ENCODE data around the gene CACNA1C.

Gene CACNA1C

GRCh38 chr12:2136901-2137300 is 84.1 kb downstream of the CACNA1C start:
- H3K27ac ChIP-seq: no peak overlapping the region
- TF ChIP-seq CTCF (conservative IDR thresholded peaks at IDR 0.05) (no peak), ZFX (IDR thresholded peaks at IDR 0.05) (0 out of 2 replicates have a peak, but pooled peaks have one; percentile 7)

- TF ChIP-seq CTCF (conservative IDR thresholded peaks at IDR 0.05) (no peak), ZFX (IDR thresholded peaks at IDR 0.05) (no peak)
- H3K27ac ChIP-seq: no peak overlapping the region
Observed at GRCh38 chr12:2137711-2138110, 84.9 kb downstream of the CACNA1C start.

GRCh38 chr12:2138294-2138693 is 85.5 kb downstream of the CACNA1C start:
- TF ChIP-seq CTCF (conservative IDR thresholded peaks at IDR 0.05) (no peak), ZFX (IDR thresholded peaks at IDR 0.05) (no peak)
- H3K27ac ChIP-seq: no peak overlapping the region

DNA sequence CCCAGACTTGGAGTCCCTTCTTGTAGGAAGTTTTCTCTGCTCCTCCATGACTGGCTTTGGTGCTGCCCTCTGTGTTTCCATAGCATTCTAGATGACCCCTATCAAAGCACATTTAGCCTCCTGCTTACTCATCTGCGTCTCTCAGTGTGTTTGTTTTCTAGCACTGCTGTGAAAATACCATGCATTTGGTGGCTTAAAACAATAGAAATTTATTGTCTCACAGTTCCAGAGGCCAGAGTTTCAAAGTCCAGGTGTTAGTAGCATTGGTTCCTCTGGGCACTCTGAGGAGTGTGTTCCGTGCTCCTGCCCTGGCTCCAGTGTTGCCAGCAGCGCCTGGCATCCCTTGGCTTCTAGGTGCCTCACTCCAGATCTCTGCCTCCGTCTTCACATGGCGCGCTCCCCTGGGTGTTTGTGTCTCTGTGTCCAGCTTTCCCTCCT is 86.1 kb downstream of the CACNA1C start:
- no peak overlapping the region for H3K27ac ChIP-seq
- TF ChIP-seq ZFX (IDR thresholded peaks at IDR 0.05) (no peak), CTCF (conservative IDR thresholded peaks at IDR 0.05) (no peak)

- TF ChIP-seq ZFX (IDR thresholded peaks at IDR 0.05): no peak
- no peak for TF ChIP-seq CTCF (conservative IDR thresholded peaks at IDR 0.05)
- H3K27ac ChIP-seq: no peak overlapping the region
Observed at GRCh38 chr12:2139651-2140050, 86.9 kb downstream of the CACNA1C start.

DNA sequence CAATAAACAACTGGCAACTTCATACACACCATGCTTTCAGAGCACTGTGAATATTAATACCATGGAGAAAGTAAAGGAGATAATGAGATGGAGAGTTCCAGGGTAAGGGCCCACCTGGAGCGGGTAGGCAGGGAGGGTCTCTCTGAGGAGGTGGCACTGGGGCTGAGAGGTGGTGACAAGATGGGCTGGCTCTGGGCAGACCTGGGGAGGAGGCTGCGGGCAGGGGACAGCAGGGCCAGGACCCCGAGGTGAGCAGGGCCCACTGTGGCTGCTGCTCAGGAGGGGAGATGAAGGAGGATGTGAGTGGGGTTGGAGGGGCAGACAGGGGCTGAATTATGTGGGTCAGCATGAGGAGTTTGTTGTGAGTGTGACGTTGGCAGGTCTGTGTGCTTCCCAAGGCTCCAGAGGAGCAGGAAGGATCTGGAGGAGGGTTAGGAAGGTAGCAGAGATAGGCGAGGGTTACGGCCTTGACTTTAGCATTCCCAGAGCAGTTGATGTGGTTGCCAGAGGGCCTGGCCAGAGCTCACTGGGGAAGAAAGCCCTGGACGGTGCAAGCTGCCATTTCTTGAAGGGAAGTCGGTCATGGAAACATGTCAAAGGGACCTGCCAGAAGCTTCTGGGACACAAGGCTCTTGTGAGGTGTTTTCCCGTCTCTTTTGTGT is 88.2 kb downstream of the CACNA1C start:
- TF ChIP-seq ZFX (IDR thresholded peaks at IDR 0.05) (no peak), CTCF (conservative IDR thresholded peaks at IDR 0.05) (no peak)
- H3K27ac ChIP-seq: no peak overlapping the region

- H3K27ac ChIP-seq: no peak overlapping the region
- TF ChIP-seq ZFX (IDR thresholded peaks at IDR 0.05) (no peak), CTCF (conservative IDR thresholded peaks at IDR 0.05) (no peak)
Observed at GRCh38 chr12:2142068-2142467, 89.3 kb downstream of the CACNA1C start.

Measured in C4-2B (cell line).